Peyer's patch (tissue), 4 donors: ENCODE data around the gene VILL.

Source experiments
- CTCF ChIP-seq, 6 experiments: fragments of 450-650 bp in 4 of 6; fragments of 200-600 bp in 2 of 6; sonication (generic) in 1 of 6; IDR thresholded peaks; one replicate each; pipeline ENCODE4 v1.5.1; 2017 to 2019; ENCODE audit warnings: antibody characterized with exemption in 6 of 6, mild to moderate bottlenecking in 3 of 6, moderate library complexity in 1 of 6
- POLR2A ChIP-seq, 2 donors: fragments of 450-650 bp; IDR thresholded peaks; one replicate each; pipeline ENCODE4 v1.5.1; 2017; ENCODE audit warnings: antibody characterized with exemption in 2 of 2, mild to moderate bottlenecking in 2 of 2, moderate library complexity in 2 of 2

DNA sequence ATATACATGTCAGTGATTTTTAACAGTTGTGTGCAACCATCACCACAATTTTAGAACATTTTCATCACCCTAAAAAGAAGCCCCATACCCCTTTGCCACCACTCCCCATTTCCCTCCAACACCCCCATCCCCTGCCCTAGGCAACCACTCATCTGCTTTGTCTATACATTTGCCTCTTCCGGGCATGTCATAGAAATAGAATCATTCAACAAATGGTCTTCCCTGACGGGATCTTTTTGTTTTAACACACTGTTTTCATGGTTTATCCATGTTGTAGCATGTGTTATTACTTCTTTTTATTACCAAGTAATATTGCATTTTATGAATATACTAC is 4.0 kb downstream of the VILL start:
- TF ChIP-seq POLR2A (IDR thresholded peaks at IDR 0.05): no peak
- no peak for TF ChIP-seq CTCF (IDR thresholded peaks at IDR 0.05)
